ENCODE data around the gene LYPD1.

The LYPD1 gene

GRCh38 chr2:132642415-132642814 lies 27.6 kb downstream of the LYPD1 start:
- no peak for DNase-seq (ENCODE audit: low spot score)
- TF ChIP-seq CTCF (IDR thresholded peaks at IDR 0.05; ENCODE audit: extremely low read depth, missing control alignments): no peak

- DNase-seq (ENCODE audit: low spot score): no peak
- no peak for TF ChIP-seq CTCF (IDR thresholded peaks at IDR 0.05; ENCODE audit: extremely low read depth, missing control alignments)
Observed at GRCh38 chr2:132641819-132642218, 28.2 kb downstream of the LYPD1 start.

- no peak for TF ChIP-seq CTCF (IDR thresholded peaks at IDR 0.05; ENCODE audit: extremely low read depth, missing control alignments)
- no peak for DNase-seq (ENCODE audit: low spot score)
Observed at GRCh38 chr2:132640116-132640515, 29.9 kb downstream of the LYPD1 start.

GRCh38 chr2:132638313-132639040 lies 31.5 kb downstream of the LYPD1 start:
- DNase-seq (ENCODE audit: low spot score): no peak
- no peak for TF ChIP-seq CTCF (IDR thresholded peaks at IDR 0.05; ENCODE audit: extremely low read depth, missing control alignments)

GRCh38 chr2:132636346-132636745 lies 33.7 kb downstream of the LYPD1 start:
- no peak for DNase-seq (ENCODE audit: low spot score)
- TF ChIP-seq CTCF (IDR thresholded peaks at IDR 0.05; ENCODE audit: extremely low read depth, missing control alignments): no peak

GRCh38 chr2:132633635-132634034 lies 36.4 kb downstream of the LYPD1 start:
- no peak for DNase-seq (ENCODE audit: low spot score)
- TF ChIP-seq CTCF (IDR thresholded peaks at IDR 0.05; ENCODE audit: extremely low read depth, missing control alignments): no peak

- no peak for TF ChIP-seq CTCF (IDR thresholded peaks at IDR 0.05; ENCODE audit: extremely low read depth, missing control alignments)
- no peak for DNase-seq (ENCODE audit: low spot score)
Observed at GRCh38 chr2:132632000-132632649, 37.9 kb downstream of the LYPD1 start.

Measured in GM20000 (cell line).